ENCODE data around the gene WTAP. TPM values are rescaled to one million over a fixed set of nuclear protein-coding genes. Genes with fewer than 3 reads are reported as not detected.
"Not testable (repeated sequence)": the region's sequence is repeated elsewhere in the genome, so short reads cannot be mapped to it uniquely, and the experiment has no call there.

Gene WTAP
- 55.5 and 61.5 TPM in 2 replicates for total RNA-seq (2014; rRNA removed; shearing (Covaris generic); ENCODE audit: low replicate concordance)

DNA sequence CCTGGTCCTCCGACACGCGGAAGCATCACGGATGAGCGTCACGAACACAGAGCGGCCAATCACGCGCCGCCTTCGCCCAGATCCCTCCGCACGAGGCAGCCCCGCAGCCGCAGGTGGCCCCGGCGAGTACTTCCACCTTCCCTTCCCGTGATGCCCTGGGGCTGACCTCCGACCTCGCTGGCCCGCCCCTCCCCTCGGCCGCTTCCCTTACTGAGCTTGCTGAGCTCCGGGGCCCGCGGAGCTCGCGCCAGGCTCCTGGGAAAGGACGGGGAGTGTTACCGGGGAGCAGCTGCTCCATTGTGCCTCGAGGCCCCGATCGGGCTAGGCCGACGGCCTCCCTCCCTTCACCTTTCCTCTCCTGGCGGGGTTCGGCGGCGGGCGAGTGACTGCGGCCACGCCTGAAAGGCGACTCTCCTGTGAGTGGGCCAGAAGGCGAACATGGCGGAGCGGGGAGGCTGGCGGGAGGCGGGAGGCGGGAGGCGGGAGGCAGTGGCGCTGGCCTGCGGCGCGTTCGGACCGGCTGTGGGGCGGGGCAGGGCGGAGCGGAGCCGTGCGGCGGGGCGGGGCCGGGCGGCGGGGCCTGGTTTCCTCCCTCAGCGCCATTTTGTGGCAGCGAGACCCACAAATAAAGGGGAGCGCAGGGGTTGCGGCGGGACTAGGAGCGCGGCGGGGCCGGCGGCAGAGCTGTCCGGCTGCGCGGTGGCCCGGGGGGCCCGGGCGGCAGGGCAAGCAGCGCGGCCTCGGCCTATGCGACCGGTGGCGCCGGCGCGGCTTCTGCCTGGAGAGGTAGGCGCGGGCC is at the start of gene WTAP:
WTAP (plus strand) TSS at position 589 of the 799 bp plus-strand sequence. CDS start 8,760 bp downstream, outside the sequence.
- in situ Hi-C loops (cut with HindIII; ENCODE audit: low pct_unique_long_range_greater_than_20kb, low sequenced_read_pairs) = no loop called here

DNA sequence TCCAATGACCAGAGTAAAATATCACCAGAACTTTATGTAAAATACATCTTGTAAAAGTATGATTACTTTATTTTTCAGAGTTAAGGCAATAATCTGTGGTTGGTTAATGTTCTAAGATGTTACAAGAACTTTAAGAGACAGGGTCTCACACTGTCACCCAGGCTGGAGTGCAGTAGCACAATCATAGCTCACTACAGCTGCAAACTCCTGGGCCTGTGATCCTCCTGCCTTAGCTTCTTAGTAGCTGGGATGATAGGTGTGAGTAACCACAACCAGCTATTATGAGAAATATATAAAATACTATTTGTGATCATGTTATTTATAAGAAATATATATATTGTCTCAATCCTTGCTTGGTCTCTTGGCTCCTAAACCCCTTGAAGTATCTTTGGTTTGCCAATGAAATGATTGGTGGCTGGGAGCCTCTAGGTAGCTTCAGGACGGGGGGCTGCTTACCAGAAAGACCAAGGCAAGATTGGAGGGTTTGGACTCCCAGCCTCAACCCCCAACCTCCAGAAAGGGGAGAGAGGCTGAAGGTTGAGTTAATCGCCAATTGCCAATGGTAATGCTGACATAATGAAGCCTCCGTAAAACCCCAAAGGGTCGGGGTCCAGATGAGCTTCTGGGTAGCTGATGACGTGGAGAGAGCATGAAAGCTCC is 49.7 kb upstream of the WTAP start:
- in situ Hi-C loops (cut with HindIII; ENCODE audit: low pct_unique_long_range_greater_than_20kb, low sequenced_read_pairs) = no loop called here
- no peak for DNase-seq (ENCODE audit: low read depth)

More for the DNA sequence above, at the start of gene WTAP:
- DNase-seq (ENCODE audit: low read depth) = peak; percentile 95

DNA sequence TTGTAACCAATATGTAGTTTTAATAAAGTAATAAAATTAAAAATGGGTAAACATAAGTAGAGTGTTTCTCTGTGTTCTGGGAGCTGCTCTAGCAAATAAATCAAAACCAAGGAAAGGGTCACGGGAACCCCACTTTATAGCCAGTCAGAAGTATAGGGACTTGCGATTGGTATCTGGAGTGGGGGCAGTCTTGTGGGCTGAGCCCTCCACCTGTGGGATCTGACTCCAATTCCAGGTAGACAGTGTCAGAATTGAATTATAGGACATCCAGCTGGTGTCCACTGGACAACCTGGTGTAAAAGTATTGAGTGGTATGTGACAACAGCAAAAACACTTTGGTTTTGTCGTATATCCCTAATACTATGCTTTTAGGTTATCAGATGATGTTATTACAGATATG is 48.7 kb upstream of the WTAP start:
- in situ Hi-C loops (cut with HindIII; ENCODE audit: low pct_unique_long_range_greater_than_20kb, low sequenced_read_pairs) = no loop called here

DNA sequence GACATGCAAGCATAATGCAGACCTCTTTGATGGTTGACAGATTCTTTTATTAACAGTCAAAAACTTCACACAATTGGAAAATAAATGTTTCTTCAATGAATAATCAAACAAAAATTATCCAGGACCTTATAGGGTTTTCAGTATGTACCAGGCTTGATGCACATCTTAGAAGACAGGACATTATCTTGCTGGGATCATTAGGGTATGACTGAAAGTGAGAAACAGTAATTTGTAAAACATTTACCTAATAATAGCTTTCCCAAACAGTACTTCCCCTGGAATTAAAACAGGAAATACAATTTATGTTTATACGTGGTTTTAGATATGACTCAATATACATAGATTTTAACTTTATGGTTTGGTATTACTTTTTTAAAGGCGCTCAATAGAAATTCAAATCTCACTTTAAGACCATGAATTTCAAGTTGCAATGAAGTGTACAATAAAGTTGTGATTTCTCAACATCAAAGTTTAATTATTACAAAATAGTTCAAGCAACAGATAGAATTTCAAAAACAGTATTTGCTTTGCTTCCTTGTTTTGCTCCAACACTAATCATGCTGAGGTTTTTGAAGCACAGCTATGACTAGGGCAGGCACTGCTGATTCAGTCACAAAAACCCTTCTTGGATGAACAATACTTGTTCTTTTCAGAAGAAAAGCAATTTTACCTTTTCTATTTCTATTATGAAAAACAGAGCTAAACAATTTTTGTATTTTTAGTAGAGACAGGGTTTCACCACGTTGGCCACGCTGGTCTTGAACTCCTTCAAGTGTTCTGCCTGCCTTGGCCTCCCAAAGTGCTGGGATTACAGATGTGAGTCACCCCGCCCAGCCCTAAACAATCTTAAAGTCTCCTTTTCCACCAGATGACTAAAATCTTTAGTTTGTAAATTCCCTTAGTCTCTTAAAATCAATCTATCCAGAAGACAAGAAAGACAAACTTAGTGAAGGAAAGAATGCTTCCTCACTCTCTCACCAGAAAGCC is 47.9 kb upstream of the WTAP start:
- no peak for DNase-seq (ENCODE audit: low read depth)
- in situ Hi-C loops (cut with HindIII; ENCODE audit: low pct_unique_long_range_greater_than_20kb, low sequenced_read_pairs) = no loop called here

More for the DNA sequence above, 48.7 kb upstream of the WTAP start:
- no peak for DNase-seq (ENCODE audit: low read depth)

- no peak for DNase-seq (ENCODE audit: low read depth)
- in situ Hi-C loops (cut with HindIII; ENCODE audit: low pct_unique_long_range_greater_than_20kb, low sequenced_read_pairs) = no loop called here
Observed at GRCh38 chr6:159680104-159680503, 47.2 kb upstream of the WTAP start.

DNA sequence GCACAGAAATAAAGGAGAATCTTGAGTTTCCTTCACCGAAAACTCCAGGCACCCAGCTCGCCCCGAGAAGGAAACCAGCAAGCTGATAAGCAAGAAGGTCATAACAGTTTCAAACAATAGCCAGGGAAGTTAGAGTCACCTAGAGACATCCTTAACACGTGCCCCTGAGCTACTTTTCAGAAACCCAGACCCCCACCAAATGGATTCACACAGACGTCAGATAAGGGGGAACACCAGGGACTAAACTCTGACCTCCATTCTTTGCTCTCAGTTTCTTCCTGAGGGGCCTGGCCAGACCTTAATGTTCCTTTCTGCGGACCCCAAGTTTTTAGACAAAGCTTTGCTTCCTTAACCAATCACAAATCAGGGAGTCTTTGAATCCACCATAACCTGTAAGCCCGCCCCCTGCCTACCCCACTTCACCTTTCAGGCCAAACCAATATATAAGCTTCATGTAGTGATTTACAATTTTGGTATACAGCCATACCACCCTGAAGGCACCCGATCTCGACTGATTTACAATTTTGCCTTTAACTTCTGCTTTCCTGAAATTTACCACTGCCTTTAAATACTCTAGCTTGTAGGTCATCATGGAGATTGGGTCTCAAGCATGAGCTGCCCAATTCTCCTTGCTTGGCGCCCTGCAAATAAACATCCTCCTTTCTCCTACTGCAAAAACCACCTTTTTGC is 46.0 kb upstream of the WTAP start:
- in situ Hi-C loops (cut with HindIII; ENCODE audit: low pct_unique_long_range_greater_than_20kb, low sequenced_read_pairs) = no loop called here
- no peak for DNase-seq (ENCODE audit: low read depth)

- DNase-seq (ENCODE audit: low read depth) = no peak
- in situ Hi-C loops (cut with HindIII; ENCODE audit: low pct_unique_long_range_greater_than_20kb, low sequenced_read_pairs) = no loop called here
Observed at GRCh38 chr6:159682295-159682694, 45.0 kb upstream of the WTAP start.

DNA sequence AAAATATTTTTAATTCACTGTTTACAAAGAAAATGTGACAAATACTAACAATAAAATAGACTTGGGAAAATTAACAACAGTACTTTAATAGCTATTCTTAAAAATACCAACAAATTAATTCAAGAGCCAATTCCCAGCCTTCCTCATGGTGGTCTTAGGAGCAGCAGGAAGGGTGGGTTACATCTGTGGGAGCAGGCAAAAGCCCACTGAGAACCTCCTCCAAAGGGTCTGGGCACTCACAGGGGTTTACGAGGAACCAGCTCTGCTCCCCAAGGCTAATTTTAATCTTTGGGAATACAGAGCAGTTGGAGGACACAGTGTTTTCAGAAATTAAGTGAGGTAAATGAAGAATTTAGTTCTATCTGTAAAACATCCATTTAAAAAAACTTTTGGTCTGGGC is 44.5 kb upstream of the WTAP start:
- in situ Hi-C loops (cut with HindIII; ENCODE audit: low pct_unique_long_range_greater_than_20kb, low sequenced_read_pairs) = no loop called here
- no peak for DNase-seq (ENCODE audit: low read depth)

DNA sequence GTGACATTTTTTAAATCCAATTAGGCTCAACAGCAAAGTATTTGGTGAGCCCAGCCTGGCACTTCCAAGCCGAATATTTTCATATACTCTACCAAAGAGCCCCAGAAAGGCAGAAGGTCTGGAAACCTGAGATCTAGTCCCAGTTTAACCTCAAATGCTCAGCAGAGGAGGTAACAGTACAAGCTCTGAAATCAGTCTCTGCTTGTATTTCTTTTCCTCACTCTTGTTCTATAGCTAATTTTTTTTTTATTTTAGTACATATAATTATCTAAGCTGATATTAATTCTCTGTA is 43.3 kb upstream of the WTAP start:
- in situ Hi-C loops (cut with HindIII; ENCODE audit: low pct_unique_long_range_greater_than_20kb, low sequenced_read_pairs) = no loop called here
- DNase-seq (ENCODE audit: low read depth) = no peak

DNA sequence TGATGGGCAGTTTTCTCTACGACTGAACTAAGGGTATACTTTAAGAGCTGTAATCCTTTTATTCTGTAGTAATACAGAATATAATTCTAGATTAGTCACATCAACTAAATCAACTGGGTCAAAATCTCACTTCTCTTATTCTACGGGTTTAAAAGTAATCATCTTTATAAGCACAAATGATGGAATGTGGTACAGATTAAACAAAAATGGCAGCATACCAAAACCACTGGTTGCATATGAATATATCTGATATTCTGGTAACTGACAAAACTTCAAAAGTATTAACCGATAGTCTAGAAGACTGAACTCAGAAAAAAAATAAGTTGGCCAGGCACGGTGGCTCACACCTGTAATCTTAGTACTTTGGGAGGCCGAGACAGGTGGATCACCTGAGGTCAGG is 41.3 kb upstream of the WTAP start:
- in situ Hi-C loops (cut with HindIII; ENCODE audit: low pct_unique_long_range_greater_than_20kb, low sequenced_read_pairs) = no loop called here

DNA sequence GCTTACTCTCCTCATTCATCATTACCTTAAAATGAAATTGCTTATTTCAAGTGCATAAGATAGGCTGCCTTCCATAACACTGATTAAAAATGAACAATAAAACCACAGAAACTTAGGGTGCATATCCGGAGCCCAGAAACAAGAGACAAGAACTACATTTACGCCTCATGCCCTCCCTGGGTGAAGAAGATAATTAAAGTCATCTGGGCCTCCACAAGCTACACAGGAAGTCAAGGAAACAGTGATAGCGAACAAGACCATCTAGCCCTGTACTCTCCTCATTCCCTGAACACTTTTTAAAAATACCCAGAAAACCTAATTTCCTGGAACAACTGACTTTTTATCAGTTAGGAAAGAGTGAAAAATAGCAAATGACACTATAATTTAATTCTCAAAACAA is 40.6 kb upstream of the WTAP start:
- DNase-seq (ENCODE audit: low read depth) = no peak
- in situ Hi-C loops (cut with HindIII; ENCODE audit: low pct_unique_long_range_greater_than_20kb, low sequenced_read_pairs) = no loop called here

More for the DNA sequence above, 41.3 kb upstream of the WTAP start:
- DNase-seq (ENCODE audit: low read depth) = no peak

- DNase-seq (ENCODE audit: low read depth) = no peak
- in situ Hi-C loops (cut with HindIII; ENCODE audit: low pct_unique_long_range_greater_than_20kb, low sequenced_read_pairs) = no loop called here
Observed at GRCh38 chr6:159687341-159687740, 40.0 kb upstream of the WTAP start.

GRCh38 chr6:159688266-159688905 is 38.9 kb upstream of the WTAP start:
- in situ Hi-C loops (cut with HindIII; ENCODE audit: low pct_unique_long_range_greater_than_20kb, low sequenced_read_pairs) = no loop called here
- DNase-seq (ENCODE audit: low read depth) = no peak

DNA sequence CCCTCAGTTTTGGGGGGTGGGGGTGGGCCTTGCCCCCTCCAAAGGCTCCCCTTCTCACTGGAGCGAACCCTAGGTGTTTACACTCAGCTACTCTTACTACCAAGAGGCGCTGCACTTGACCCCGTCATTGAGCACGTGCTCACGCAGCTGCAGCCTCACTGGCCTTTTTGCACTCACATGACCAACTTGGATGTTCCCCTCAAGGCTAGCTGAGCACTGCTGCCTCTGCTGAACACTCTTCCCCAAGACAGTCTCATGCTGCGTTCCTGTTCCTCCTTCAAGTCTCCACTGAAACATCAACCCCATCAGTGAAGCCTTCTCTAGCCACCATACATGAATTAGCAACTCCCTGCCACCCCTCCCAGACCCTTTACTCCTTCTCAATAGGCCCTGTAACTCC is 38.3 kb upstream of the WTAP start:
- in situ Hi-C loops (cut with HindIII; ENCODE audit: low pct_unique_long_range_greater_than_20kb, low sequenced_read_pairs) = no loop called here
- no peak for DNase-seq (ENCODE audit: low read depth)

GRCh38 chr6:159690135-159690534 is 37.2 kb upstream of the WTAP start:
- DNase-seq (ENCODE audit: low read depth); in situ Hi-C loops (cut with HindIII; ENCODE audit: low pct_unique_long_range_greater_than_20kb, low sequenced_read_pairs): not testable (repeated sequence)

DNA sequence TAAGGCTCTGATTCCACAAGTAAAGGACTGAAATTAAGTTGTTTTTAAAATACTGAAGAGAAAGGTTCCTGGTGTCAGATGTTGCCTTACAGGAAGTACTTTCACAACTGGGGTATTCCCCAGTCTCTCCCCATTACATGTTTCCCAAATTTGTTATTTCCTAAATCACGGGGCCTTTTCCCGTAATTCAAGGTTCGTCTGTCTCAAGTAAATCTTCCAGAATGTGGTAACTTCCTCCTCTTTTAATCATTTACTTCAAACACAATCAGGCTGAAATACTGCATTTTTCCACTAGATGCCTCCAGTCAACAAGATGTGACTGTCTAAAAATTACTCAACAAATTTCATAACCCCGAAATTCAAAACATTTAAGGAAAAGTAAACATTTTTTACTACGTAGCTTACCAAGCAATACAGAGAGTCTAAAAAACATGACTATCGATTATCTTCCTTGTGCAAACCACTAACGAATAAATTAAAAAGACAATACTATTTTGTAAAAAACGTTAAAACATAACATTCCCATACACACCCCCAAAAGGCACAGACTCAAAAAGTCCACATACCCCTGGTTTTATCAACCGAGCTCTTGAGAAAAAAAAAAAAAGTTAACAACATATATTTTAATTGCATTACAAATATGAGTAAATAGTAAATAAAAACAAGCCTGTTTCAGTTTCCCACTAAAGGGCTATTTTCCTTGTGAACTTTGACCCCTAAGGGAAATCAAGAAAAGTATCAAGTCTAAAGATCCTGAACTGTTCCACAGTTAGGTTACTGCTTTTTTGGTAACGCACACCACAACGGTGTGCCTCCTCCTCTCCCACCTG is 36.0 kb upstream of the WTAP start:
- in situ Hi-C loops (cut with HindIII; ENCODE audit: low pct_unique_long_range_greater_than_20kb, low sequenced_read_pairs) = no loop called here
- peak; percentile 68 for DNase-seq (ENCODE audit: low read depth)

GRCh38 chr6:159691963-159692287 is 35.4 kb upstream of the WTAP start:
- in situ Hi-C loops (cut with HindIII; ENCODE audit: low pct_unique_long_range_greater_than_20kb, low sequenced_read_pairs) = no loop called here
- no peak for DNase-seq (ENCODE audit: low read depth)
